ENCODE results near the gene TCERG1L.

GRCh38 chr10:131274883-131275282 lies 36.6 kb downstream of the TCERG1L start:
- TF ChIP-seq POLR2A (IDR thresholded peaks at IDR 0.05) = no peak
- TF ChIP-seq CTCF (IDR thresholded peaks at IDR 0.05) = no peak
- TF ChIP-seq POLR2AphosphoS5 (IDR thresholded peaks at IDR 0.05) = no peak

All from gastroesophageal sphincter (tissue), 3 donors.